HepG2 (cell line): ENCODE measurements around the gene TADA3. TPM values are rescaled to one million over a fixed set of nuclear protein-coding genes. Genes with fewer than 3 reads are reported as not detected.

Experiments used
- ATF7 ChIP-seq, 2 experiments: fragments of 450-650 bp in 1 of 2; sonication (generic) in 1 of 2; formaldehyde crosslinking in 1 of 2; IDR thresholded peaks; 2 replicates each; pipeline versions ENCODE4 v1.4.0 to v1.6.1; 2016 to 2020; ENCODE audit warnings: antibody characterized with exemption in 1 of 2, mild to moderate bottlenecking in 1 of 2, missing genetic modification reagents in 1 of 2
- CENPT ChIP-seq: sonication (generic); formaldehyde crosslinking; IDR thresholded peaks from 2 replicates; pipeline ENCODE4 v1.8.0; 2022; ENCODE audit warnings: low read depth, mild to moderate bottlenecking, moderate library complexity, missing genetic modification reagents
- FOXA1 ChIP-seq, 2 experiments: fragments of 450-650 bp in 1 of 2; sonication (generic) in 1 of 2; formaldehyde crosslinking in 1 of 2; IDR thresholded peaks; 2 replicates each; pipeline versions ENCODE4 v1.4.0 to v1.6.1; 2016 to 2020; ENCODE audit warnings: missing genetic modification reagents in 1 of 2
- HNF1B ChIP-seq: sonication (generic); formaldehyde crosslinking; IDR thresholded peaks from 2 replicates; pipeline ENCODE4 v1.5.1; 2020; ENCODE audit warnings: mild to moderate bottlenecking, moderate library complexity, missing genetic modification reagents
- KDM5B ChIP-seq: sonication (generic); formaldehyde crosslinking; IDR thresholded peaks from 2 replicates; pipeline ENCODE4 v1.4.0; 2020; ENCODE audit warnings: missing genetic modification reagents, mild to moderate bottlenecking, borderline replicate concordance
- KIAA2018 ChIP-seq: sonication (generic); formaldehyde crosslinking; IDR thresholded peaks from 2 replicates; pipeline ENCODE4 v1.5.0; 2020; ENCODE audit warnings: mild to moderate bottlenecking, missing genetic modification reagents, borderline replicate concordance
- NR0B2 ChIP-seq: sonication (generic); formaldehyde crosslinking; IDR thresholded peaks from 2 replicates; pipeline ENCODE4 v1.4.0; 2020; ENCODE audit warnings: mild to moderate bottlenecking, missing genetic modification reagents
- SAFB2 ChIP-seq: sonication (generic); formaldehyde crosslinking; IDR thresholded peaks from 2 replicates; pipeline ENCODE4 v1.5.1; 2020; ENCODE audit warnings: missing genetic modification reagents, low read depth, mild to moderate bottlenecking, borderline replicate concordance
- ZNF543 ChIP-seq: sonication (generic); formaldehyde crosslinking; IDR thresholded peaks from 2 replicates; pipeline ENCODE4 v1.4.0; 2020; ENCODE audit warnings: mild to moderate bottlenecking, missing genetic modification reagents
- ZNF619 ChIP-seq: sonication (generic); formaldehyde crosslinking; IDR thresholded peaks from 2 replicates; pipeline ENCODE4 v1.4.0; 2020; ENCODE audit warnings: mild to moderate bottlenecking, missing genetic modification reagents
- polyA plus RNA-seq, 8 experiments: library from polyadenylated mRNA; depleted of rRNA in 3 of 8; stranded (reverse) in 7 of 8; unstranded in 1 of 8; fragments of >200 nt; fragmentation: Illumina TruSeq in 4 of 8; extraction: Trizol in 4 of 8; gene quantifications; 2 replicates each; pipeline versions ENCODE4 v1.2.1 to v1.2.3, GENCODE V29; 2011 to 2016; ENCODE audit warnings: low read depth in 4 of 8, missing spikeins in 1 of 8, mixed read lengths in 1 of 8; ENCODE audit not compliant: insufficient read depth in 1 of 8
- total RNA-seq, 5 experiments: library from RNA; depleted of rRNA; stranded (reverse); fragments of >200 nt; fragmentation: Illumina TruSeq; extraction: Trizol; gene quantifications; 2 replicates each; pipeline ENCODE4 v1.2.3, GENCODE V29; 2016; ENCODE audit warnings: low read depth in 1 of 5
- TF ChIP-seq, protein P1 (sequence below): sonication (generic); formaldehyde crosslinking; IDR thresholded peaks from 2 replicates; pipeline ENCODE4 v1.8.1; 2023; ENCODE audit warnings: mild to moderate bottlenecking, inconsistent platforms, moderate library complexity, missing genetic modification reagents, borderline replicate concordance
- TF ChIP-seq, protein P2 (sequence below): sonication (generic); formaldehyde crosslinking; IDR thresholded peaks from 2 replicates; pipeline ENCODE4 v1.4.0; 2020; ENCODE audit warnings: missing genetic modification reagents, borderline replicate concordance

The TADA3 gene
- total and polyA plus RNA-seq, 2 of the 13 experiments (the other 11 are each of a cell fraction or from before 2014, with no cell fraction given), result 32.1 to 37.1 TPM

GRCh38 chr3:9792405-9793160 lies at the start of gene TADA3, which contains the start of gene ARPC4 (continued):
- TF ChIP-seq SAFB2 (CRISPR knock-in tag), result no peak
- peak; percentile 85 for TF ChIP-seq ATF7 (IDR thresholded peaks at IDR 0.05)
- TF ChIP-seq ATF7 (CRISPR knock-in tag; IDR thresholded peaks at IDR 0.05), result no peak
- TF ChIP-seq CENPT (CRISPR knock-in tag), result no peak
- TF ChIP-seq, protein P1, sequence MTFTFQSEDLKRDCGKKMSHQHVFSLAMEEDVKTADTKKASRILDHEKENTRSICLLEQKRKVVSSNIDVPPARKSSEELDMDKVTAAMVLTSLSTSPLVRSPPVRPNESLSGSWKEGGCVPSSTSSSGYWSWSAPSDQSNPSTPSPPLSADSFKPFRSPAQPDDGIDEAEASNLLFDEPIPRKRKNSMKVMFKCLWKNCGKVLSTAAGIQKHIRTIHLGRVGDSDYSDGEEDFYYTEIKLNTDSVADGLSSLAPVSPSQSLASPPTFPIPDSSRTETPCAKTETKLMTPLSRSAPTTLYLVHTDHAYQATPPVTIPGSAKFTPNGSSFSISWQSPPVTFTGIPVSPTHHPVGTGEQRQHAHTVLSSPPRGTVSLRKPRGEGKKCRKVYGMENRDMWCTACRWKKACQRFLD (CRISPR knock-in tag), result no peak
- no peak for TF ChIP-seq KIAA2018
- TF ChIP-seq NR0B2 (CRISPR knock-in tag), result no peak
- TF ChIP-seq, protein P2, sequence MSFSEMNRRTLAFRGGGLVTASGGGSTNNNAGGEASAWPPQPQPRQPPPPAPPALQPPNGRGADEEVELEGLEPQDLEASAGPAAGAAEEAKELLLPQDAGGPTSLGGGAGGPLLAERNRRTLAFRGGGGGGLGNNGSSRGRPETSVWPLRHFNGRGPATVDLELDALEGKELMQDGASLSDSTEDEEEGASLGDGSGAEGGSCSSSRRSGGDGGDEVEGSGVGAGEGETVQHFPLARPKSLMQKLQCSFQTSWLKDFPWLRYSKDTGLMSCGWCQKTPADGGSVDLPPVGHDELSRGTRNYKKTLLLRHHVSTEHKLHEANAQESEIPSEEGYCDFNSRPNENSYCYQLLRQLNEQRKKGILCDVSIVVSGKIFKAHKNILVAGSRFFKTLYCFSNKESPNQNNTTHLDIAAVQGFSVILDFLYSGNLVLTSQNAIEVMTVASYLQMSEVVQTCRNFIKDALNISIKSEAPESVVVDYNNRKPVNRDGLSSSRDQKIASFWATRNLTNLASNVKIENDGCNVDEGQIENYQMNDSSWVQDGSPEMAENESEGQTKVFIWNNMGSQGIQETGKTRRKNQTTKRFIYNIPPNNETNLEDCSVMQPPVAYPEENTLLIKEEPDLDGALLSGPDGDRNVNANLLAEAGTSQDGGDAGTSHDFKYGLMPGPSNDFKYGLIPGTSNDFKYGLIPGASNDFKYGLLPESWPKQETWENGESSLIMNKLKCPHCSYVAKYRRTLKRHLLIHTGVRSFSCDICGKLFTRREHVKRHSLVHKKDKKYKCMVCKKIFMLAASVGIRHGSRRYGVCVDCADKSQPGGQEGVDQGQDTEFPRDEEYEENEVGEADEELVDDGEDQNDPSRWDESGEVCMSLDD (CRISPR knock-in tag), result no peak
- TF ChIP-seq ZNF543 (CRISPR knock-in tag), result 0 out of 2 replicates have a peak, but pooled peaks have one; percentile 23
- TF ChIP-seq ZNF619 (CRISPR knock-in tag), result no peak
- TF ChIP-seq FOXA1 (IDR thresholded peaks at IDR 0.05), result no peak
- no peak for TF ChIP-seq FOXA1 (CRISPR knock-in tag; IDR thresholded peaks at IDR 0.05)
- no peak; the same call in 1 of the 2 replicates for TF ChIP-seq KDM5B (CRISPR knock-in tag)
- no peak for TF ChIP-seq HNF1B
